Stomach smooth muscle (tissue), 2 donors: ENCODE measurements around the gene TK1.

Source experiments
- H3K27ac ChIP-seq: one replicate; pipeline ENCODE4 v1.7.0; 2013; ENCODE audit warnings: mild to moderate bottlenecking, low read length, inconsistent platforms
- H3K27me3 ChIP-seq, 2 donors: one replicate each; pipeline ENCODE4 v1.7.0; 2013; ENCODE audit warnings: low read length in 2 of 2; ENCODE audit not compliant: insufficient read depth in 2 of 2, control insufficient read depth in 1 of 2
- H3K36me3 ChIP-seq, 2 donors: one replicate each; pipeline ENCODE4 v1.7.0; 2013; ENCODE audit warnings: low read length in 2 of 2; ENCODE audit not compliant: control insufficient read depth in 2 of 2, insufficient read depth in 2 of 2
- H3K4me1 ChIP-seq: one replicate; pipeline ENCODE4 v1.7.0; 2013; ENCODE audit warnings: low read length; ENCODE audit not compliant: control insufficient read depth, insufficient read depth
- H3K4me3 ChIP-seq, 2 donors: one replicate each; pipeline ENCODE4 v1.7.0; 2013; ENCODE audit warnings: low read length in 2 of 2
- H3K9ac ChIP-seq, 2 donors: one replicate each; pipeline ENCODE4 v1.7.0; 2013; ENCODE audit warnings: low read length in 2 of 2, mild to moderate bottlenecking in 1 of 2
- H3K9me3 ChIP-seq, 2 donors: one replicate each; pipeline ENCODE4 v1.7.0; 2013; ENCODE audit warnings: low read length in 2 of 2; ENCODE audit not compliant: control insufficient read depth in 2 of 2
- donor health status: healthy.
- donor health status: Pancreatic carcinoma.

The TK1 gene

GRCh38 chr17:78214016-78214705, 27.3 kb upstream of the TK1 start, which contains the start of gene BIRC5:
Gene BIRC5, plus strand, starts transcription at chr17:78214253. Its CDS starts 64 bp downstream, at chr17:78214317.
- H3K27me3 ChIP-seq, result peaks cover 0 to 5% of the 10 kb centered on the region in 2 donors
- peak within 1 kb of the TSS; percentile 31 to 64 for H3K4me3 ChIP-seq
- H3K4me1 ChIP-seq, result peaks cover 4% of the 10 kb centered on the region
- H3K9me3 ChIP-seq, result no peaks in the 10 kb centered on the region
- H3K9ac ChIP-seq, result no peak within 1 kb of the TSS
- H3K27ac ChIP-seq, result no peak within 1 kb of the TSS
- no peaks in the 10 kb centered on the region for H3K36me3 ChIP-seq

DNA sequence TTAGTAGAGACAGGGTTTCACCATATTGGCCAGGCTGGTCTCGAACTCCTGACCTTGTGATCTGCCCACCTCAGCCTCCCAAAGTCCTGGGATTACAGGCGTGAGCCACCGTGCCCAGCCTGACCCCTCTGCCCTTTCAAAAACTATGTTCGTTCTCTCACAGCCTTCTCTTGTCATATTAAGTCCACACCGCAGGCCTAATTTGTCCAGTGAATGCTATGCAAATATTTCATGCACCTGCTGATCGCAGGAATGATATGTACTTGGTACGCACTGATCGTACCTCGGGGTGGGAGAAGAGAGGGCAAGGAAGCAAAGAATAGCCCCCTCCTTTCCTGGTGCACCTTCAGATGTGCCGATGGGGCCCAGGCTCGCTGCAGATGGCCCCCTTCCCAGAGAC, 24.2 kb upstream of the TK1 start:
- Histone ChIP-seq H3K27ac (no peak overlapping the region), H3K27me3 (peaks cover 0 to 5% of the 10 kb centered on the region in 2 donors), H3K4me3 (no peak overlapping the region), H3K36me3 (no peaks in the 10 kb centered on the region), H3K4me1 (peaks cover 4% of the 10 kb centered on the region), H3K9ac (no peak overlapping the region), H3K9me3 (no peaks in the 10 kb centered on the region)

GRCh38 chr17:78210111-78210510, 23.3 kb upstream of the TK1 start:
- H3K4me1 ChIP-seq, result peaks cover 4% of the 10 kb centered on the region
- H3K36me3 ChIP-seq, result no peaks in the 10 kb centered on the region
- H3K27ac ChIP-seq, result no peak overlapping the region
- H3K4me3 ChIP-seq, result no peak overlapping the region
- no peak overlapping the region for H3K9ac ChIP-seq
- H3K27me3 ChIP-seq, result peaks cover 0 to 5% of the 10 kb centered on the region in 2 donors
- no peaks in the 10 kb centered on the region for H3K9me3 ChIP-seq

- Histone ChIP-seq H3K27me3 (no peaks in the 10 kb centered on the region), H3K4me3 (no peak overlapping the region), H3K9ac (no peak overlapping the region), H3K27ac (no peak overlapping the region), H3K36me3 (peaks cover 0 to 4% of the 10 kb centered on the region in 2 donors), H3K4me1 (no peaks in the 10 kb centered on the region), H3K9me3 (no peaks in the 10 kb centered on the region)
These were observed 21.6 kb upstream of the TK1 start for GRCh38 chr17:78208486-78208885.

- H3K4me1 ChIP-seq, result no peaks in the 10 kb centered on the region
- peaks cover 0 to 4% of the 10 kb centered on the region in 2 donors for H3K36me3 ChIP-seq
- H3K27ac ChIP-seq, result no peak overlapping the region
- H3K9me3 ChIP-seq, result no peaks in the 10 kb centered on the region
- no peak overlapping the region for H3K9ac ChIP-seq
- no peaks in the 10 kb centered on the region for H3K27me3 ChIP-seq
- no peak overlapping the region for H3K4me3 ChIP-seq
These were observed 19.4 kb upstream of the TK1 start for GRCh38 chr17:78206298-78206697.

- Histone ChIP-seq H3K27me3 (no peaks in the 10 kb centered on the region), H3K36me3 (peaks cover 0 to 4% of the 10 kb centered on the region in 2 donors), H3K27ac (no peak overlapping the region), H3K9ac (no peak overlapping the region), H3K4me1 (no peaks in the 10 kb centered on the region), H3K9me3 (no peaks in the 10 kb centered on the region), H3K4me3 (no peak overlapping the region)
These were observed 18.4 kb upstream of the TK1 start for GRCh38 chr17:78205124-78205775.

GRCh38 chr17:78204387-78205123, 17.7 kb upstream of the TK1 start:
- no peak overlapping the region for H3K27ac ChIP-seq
- H3K4me1 ChIP-seq, result no peaks in the 10 kb centered on the region
- H3K9ac ChIP-seq, result no peak overlapping the region
- H3K36me3 ChIP-seq, result peaks cover 0 to 4% of the 10 kb centered on the region in 2 donors
- H3K4me3 ChIP-seq, result no peak overlapping the region
- H3K9me3 ChIP-seq, result no peaks in the 10 kb centered on the region
- H3K27me3 ChIP-seq, result no peaks in the 10 kb centered on the region

DNA sequence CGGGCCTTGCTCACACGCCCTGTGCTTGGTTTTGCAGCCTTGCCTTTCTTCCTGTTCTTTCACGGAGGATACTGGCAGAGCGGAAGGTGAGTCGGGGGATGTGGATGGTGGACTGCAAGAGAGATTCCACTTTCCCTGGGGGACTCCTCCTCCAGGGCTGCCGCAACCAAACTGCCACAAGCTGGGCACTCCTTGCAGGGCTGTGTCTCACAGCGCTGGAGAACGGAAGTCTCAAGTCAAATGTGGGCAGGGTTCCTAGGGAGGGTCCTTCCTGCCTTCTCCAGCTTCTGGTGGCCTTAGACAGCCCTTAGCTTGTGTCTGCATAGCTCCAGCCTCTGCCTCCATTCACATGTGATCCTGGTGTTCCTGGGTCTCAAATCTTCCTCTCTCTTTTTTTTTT, 15.8 kb upstream of the TK1 start:
- no peak overlapping the region for H3K4me3 ChIP-seq
- peaks cover 0 to 4% of the 10 kb centered on the region in 2 donors for H3K36me3 ChIP-seq
- H3K4me1 ChIP-seq, result no peaks in the 10 kb centered on the region
- no peak overlapping the region for H3K27ac ChIP-seq
- no peak overlapping the region for H3K9ac ChIP-seq
- no peaks in the 10 kb centered on the region for H3K27me3 ChIP-seq
- H3K9me3 ChIP-seq, result no peaks in the 10 kb centered on the region

DNA sequence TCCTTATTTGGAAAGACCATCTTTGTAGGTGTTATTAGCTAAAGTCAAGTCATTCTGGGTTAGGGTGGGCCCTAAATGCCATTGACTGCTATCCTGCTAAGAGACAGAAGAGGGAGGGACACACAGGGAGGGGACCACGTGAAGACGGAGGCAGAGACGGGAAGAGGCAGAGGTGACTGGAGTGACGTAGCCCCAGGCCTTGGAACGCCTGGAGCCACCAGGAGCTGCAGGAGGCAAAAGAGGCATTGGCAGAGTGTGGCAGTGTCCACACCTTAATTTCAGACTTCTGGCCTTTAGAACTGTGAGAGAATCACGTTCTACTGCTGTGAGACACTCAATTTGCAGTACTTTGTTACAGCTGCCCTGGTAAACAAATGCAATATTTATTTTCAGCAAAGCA, 13.6 kb upstream of the TK1 start:
- Histone ChIP-seq H3K27me3 (no peaks in the 10 kb centered on the region), H3K4me3 (no peak overlapping the region), H3K4me1 (no peaks in the 10 kb centered on the region), H3K27ac (no peak overlapping the region), H3K36me3 (peaks cover 0 to 11% of the 10 kb centered on the region in 2 donors), H3K9ac (no peak overlapping the region), H3K9me3 (no peaks in the 10 kb centered on the region)

- Histone ChIP-seq H3K4me1 (no peaks in the 10 kb centered on the region), H3K27ac (no peak overlapping the region), H3K9me3 (no peaks in the 10 kb centered on the region), H3K9ac (no peak overlapping the region), H3K36me3 (peaks cover 0 to 12% of the 10 kb centered on the region in 2 donors), H3K27me3 (no peaks in the 10 kb centered on the region), H3K4me3 (no peak overlapping the region)
These were observed 10.4 kb upstream of the TK1 start for GRCh38 chr17:78197147-78197832.
